ENCODE results near the gene KRT74. TPM values are rescaled to one million over a fixed set of nuclear protein-coding genes. Genes with fewer than 3 reads are reported as not detected.

Gene KRT74
- total and polyA plus RNA-seq, 2 of the 8 experiments (the other 6 are each of a cell fraction or from before 2014, with no cell fraction given), result not detected

DNA sequence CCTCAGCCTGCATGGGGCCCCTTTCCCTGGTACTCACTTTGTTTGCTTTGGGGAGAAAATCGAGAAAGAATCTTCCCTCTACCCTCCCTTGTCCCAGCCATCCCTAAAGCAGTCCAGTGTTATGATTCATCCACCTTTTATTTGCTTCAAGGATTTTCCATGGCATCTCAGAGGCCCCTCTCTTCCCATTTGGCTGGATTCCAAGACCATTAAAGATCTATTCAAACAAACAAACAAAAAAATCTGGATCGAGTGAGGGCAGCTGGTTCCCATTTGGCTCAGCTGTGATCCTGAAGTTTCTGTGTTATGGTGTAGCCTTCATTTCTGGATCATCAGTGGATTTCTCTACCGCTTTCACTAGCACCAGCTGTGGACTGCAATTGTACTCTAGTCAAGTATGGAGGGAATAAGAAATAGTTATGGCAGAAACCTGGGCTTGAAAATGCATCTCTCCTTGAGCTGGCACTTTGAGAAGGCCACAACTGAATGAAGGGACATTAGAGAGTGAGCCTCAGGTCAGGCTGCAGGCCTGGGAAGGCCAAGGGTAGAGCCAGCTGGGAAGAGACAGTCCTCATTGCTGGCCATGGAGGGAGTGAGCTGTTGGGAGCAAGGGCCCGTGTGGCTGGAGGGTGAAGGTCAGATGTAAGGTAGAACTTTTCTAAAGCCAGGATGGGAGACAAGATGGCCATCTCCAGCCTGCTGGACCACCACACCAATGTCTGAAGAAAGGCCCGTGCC is 34.4 kb downstream of the KRT74 start:
- no peak overlapping the region for H3K14ac ChIP-seq (ENCODE audit: insufficient read length)
- no peaks in the 10 kb centered on the region for H3K79me2 ChIP-seq (ENCODE audit: control insufficient read depth in 1 of 2, insufficient read depth in 2 of 2, low read length in 2 of 2)
- H3K18ac ChIP-seq (ENCODE audit: extremely low read depth, low read length), result no peak overlapping the region
- FAIRE-seq (no peak), DNase-seq (ENCODE audit: low read depth in 1 of 2, low spot score in 2 of 2) (no peak)
- H3K4me3 ChIP-seq (ENCODE audit: extremely low read depth in 1 of 4, insufficient read depth in 2 of 4, low read depth in 3 of 4, low read length in 4 of 4), result no peak overlapping the region
- 87% methylated on average over 5 of the region's 5 CpGs; no CpG with 5 or more reads in 1 of the 2 experiments for WGBS, 2 experiments (ENCODE audit: extremely low coverage in 1 of 2, insufficient coverage in 1 of 2, insufficient read length in 1 of 2, insufficient replicate concordance in 2 of 2, low coverage in 1 of 2, low lambda C conversion rate in 2 of 2, missing lambda C conversion rate in 1 of 2)
- no peak overlapping the region for H3K56ac ChIP-seq (replicated peaks; ENCODE audit: insufficient read length, low read depth, low read length)
- TF ChIP-seq, protein P1, sequence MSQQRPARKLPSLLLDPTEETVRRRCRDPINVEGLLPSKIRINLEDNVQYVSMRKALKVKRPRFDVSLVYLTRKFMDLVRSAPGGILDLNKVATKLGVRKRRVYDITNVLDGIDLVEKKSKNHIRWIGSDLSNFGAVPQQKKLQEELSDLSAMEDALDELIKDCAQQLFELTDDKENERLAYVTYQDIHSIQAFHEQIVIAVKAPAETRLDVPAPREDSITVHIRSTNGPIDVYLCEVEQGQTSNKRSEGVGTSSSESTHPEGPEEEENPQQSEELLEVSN (IDR thresholded peaks at IDR 0.05), result no peak
- TF ChIP-seq SP4 (IDR thresholded peaks at IDR 0.05; ENCODE audit: low read length), result no peak
- TF ChIP-seq, protein P2, sequence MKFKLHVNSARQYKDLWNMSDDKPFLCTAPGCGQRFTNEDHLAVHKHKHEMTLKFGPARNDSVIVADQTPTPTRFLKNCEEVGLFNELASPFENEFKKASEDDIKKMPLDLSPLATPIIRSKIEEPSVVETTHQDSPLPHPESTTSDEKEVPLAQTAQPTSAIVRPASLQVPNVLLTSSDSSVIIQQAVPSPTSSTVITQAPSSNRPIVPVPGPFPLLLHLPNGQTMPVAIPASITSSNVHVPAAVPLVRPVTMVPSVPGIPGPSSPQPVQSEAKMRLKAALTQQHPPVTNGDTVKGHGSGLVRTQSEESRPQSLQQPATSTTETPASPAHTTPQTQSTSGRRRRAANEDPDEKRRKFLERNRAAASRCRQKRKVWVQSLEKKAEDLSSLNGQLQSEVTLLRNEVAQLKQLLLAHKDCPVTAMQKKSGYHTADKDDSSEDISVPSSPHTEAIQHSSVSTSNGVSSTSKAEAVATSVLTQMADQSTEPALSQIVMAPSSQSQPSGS (IDR thresholded peaks at IDR 0.05; ENCODE audit: low read length), result no peak
- CTCF ChIA-PET (ENCODE audit: partially characterized antibody), result interaction anchor here (0.8 to 4.9 kb wide), 5 partner anchors 14 to 143 kb away, joined by 3 to 19 read pairs (median 4); partner anchors contain the start of gene KRT5
- no peaks in the 10 kb centered on the region for H3K4me1 ChIP-seq (replicated peaks in 1 of 4; ENCODE audit: control insufficient read depth in 3 of 4, insufficient read depth in 4 of 4, low read length in 3 of 4)
- no peak overlapping the region for H4K91ac ChIP-seq (replicated peaks; ENCODE audit: insufficient read length, low read length)
- no peak overlapping the region for H2BK15ac ChIP-seq (ENCODE audit: low read length)
- no peak overlapping the region for H2BK5ac ChIP-seq (ENCODE audit: low read depth, low read length)
- H4K5ac ChIP-seq (ENCODE audit: insufficient read length, low read depth, low read length), result no peak overlapping the region
- H3K27ac ChIP-seq (ENCODE audit: low read depth, low read length), result no peak overlapping the region
- H3K79me1 ChIP-seq (ENCODE audit: low read depth, low read length), result no peaks in the 10 kb centered on the region
- no peaks in the 10 kb centered on the region for H3K23me2 ChIP-seq (ENCODE audit: low read depth, low read length)
- H4K20me1 ChIP-seq (replicated peaks in 1 of 2; ENCODE audit: control insufficient read depth in 1 of 2, insufficient read depth in 2 of 2, low read length in 2 of 2), result no peaks in the 10 kb centered on the region
- H4K8ac ChIP-seq (ENCODE audit: extremely low read depth, insufficient read depth, low read length), result no peak overlapping the region
- POLR2A ChIA-PET (ENCODE audit: partially characterized antibody), result no interaction called here
- H2AK5ac ChIP-seq (ENCODE audit: low read depth, low read length), result no peak overlapping the region
- H3K27me3 ChIP-seq (replicated peaks in 1 of 4; ENCODE audit: control insufficient read depth in 3 of 4, extremely low read depth in 1 of 4, insufficient read depth in 3 of 4, low read length in 3 of 4), result no peaks in the 10 kb centered on the region
- H3K4ac ChIP-seq (replicated peaks; ENCODE audit: insufficient read length, low read depth, low read length), result no peak overlapping the region
- H3K9me3 ChIP-seq (ENCODE audit: insufficient read depth in 2 of 2, low read depth in 1 of 2, low read length in 1 of 2), result no peaks in the 10 kb centered on the region
- H3K4me2 ChIP-seq (ENCODE audit: insufficient read depth in 1 of 2, low read depth in 2 of 2, low read length in 2 of 2), result no peak overlapping the region
- no peak overlapping the region for H3K23ac ChIP-seq (ENCODE audit: insufficient read length)
- H2BK20ac ChIP-seq (ENCODE audit: low read length), result no peak overlapping the region
- no peak overlapping the region for H2BK12ac ChIP-seq (ENCODE audit: low read depth, low read length)
- no peaks in the 10 kb centered on the region for H3K36me3 ChIP-seq (ENCODE audit: control insufficient read depth in 2 of 4, insufficient read depth in 4 of 4, low read length in 3 of 4)
- H3K9ac ChIP-seq (replicated peaks in 1 of 4; ENCODE audit: extremely low read depth in 1 of 4, low read depth in 3 of 4, low read length in 3 of 4), result no peak overlapping the region
- no peak overlapping the region for H2BK120ac ChIP-seq (replicated peaks; ENCODE audit: low read depth, low read length)
- H2AFZ ChIP-seq (ENCODE audit: low read length), result no peak overlapping the region
